ENCODE data around the gene BANF1. TPM values are rescaled to one million over a fixed set of nuclear protein-coding genes. Genes with fewer than 3 reads are reported as not detected.
"Not testable (repeated sequence)": the region's sequence is repeated elsewhere in the genome, so short reads cannot be mapped to it uniquely, and the experiment has no call there.

Gene BANF1
- total RNA-seq, 6 experiments from 2014 or later, result 30.2 to 96.9 (median 72.0) TPM

- 72% methylated on average over 4 of the region's 4 CpGs for WGBS (ENCODE audit: insufficient coverage, low coverage, low lambda C conversion rate, missing lambda C conversion rate)
- H3K4me1 ChIP-seq, result no peaks in the 10 kb centered on the region
- DNase-seq (no peak), ATAC-seq (no peak)
- H3K27ac ChIP-seq, result no peak overlapping the region
- no peaks in the 10 kb centered on the region for H3K36me3 ChIP-seq
- H3K27me3 ChIP-seq, result peaks cover 0 to under 1% of the 10 kb centered on the region in 2 donors
- intact Hi-C loops (cut with DNase I), result no loop called here
- no peaks in the 10 kb centered on the region for H3K9me3 ChIP-seq
- H3K4me3 ChIP-seq, result no peak overlapping the region
- no peak for TF ChIP-seq CTCF (IDR thresholded peaks at IDR 0.05)
- TF ChIP-seq POLR2A (IDR thresholded peaks at IDR 0.05), result no peak
Measured at GRCh38 chr11:66017321-66017720, 15.0 kb downstream of the BANF1 start.

GRCh38 chr11:66020212-66020611, 17.9 kb downstream of the BANF1 start:
- no peak for ATAC-seq
- Histone ChIP-seq H3K27ac (no peak overlapping the region), H3K4me1 (no peaks in the 10 kb centered on the region), H3K27me3 (no peaks in the 10 kb centered on the region), H3K4me3 (no peak overlapping the region), H3K9me3 (no peaks in the 10 kb centered on the region), H3K36me3 (no peaks in the 10 kb centered on the region)
- intact Hi-C loops (cut with DNase I), result no loop called here
- DNase-seq, result no peak
- 80% methylated on average over 7 of the region's 8 CpGs for WGBS (ENCODE audit: insufficient coverage, low coverage, low lambda C conversion rate, missing lambda C conversion rate)
- no peak for TF ChIP-seq CTCF (IDR thresholded peaks at IDR 0.05)
- TF ChIP-seq POLR2A (IDR thresholded peaks at IDR 0.05), result no peak

- ATAC-seq (peak in 1 of 4 donors; percentile 51), DNase-seq (peak in 1 of 3 donors; percentile 38)
- H3K4me3 ChIP-seq, result no peak overlapping the region
- no peaks in the 10 kb centered on the region for H3K36me3 ChIP-seq
- TF ChIP-seq POLR2A (IDR thresholded peaks at IDR 0.05), result no peak
- no peak for TF ChIP-seq CTCF (IDR thresholded peaks at IDR 0.05)
- H3K9me3 ChIP-seq, result no peaks in the 10 kb centered on the region
- no CpG with 5 or more reads among the region's 25 CpGs for WGBS (ENCODE audit: insufficient coverage, low coverage, low lambda C conversion rate, missing lambda C conversion rate)
- no peaks in the 10 kb centered on the region for H3K27me3 ChIP-seq
- intact Hi-C loops (cut with DNase I), result no loop called here
- no peaks in the 10 kb centered on the region for H3K4me1 ChIP-seq
- H3K27ac ChIP-seq, result no peak overlapping the region
Measured at GRCh38 chr11:66020618-66021357, 18.5 kb downstream of the BANF1 start.

- H3K4me3 ChIP-seq, result peak overlapping the region in 1 of 3 donors; percentile 9
- intact Hi-C loops (cut with DNase I), result no loop called here
- ATAC-seq (peak; percentile 84 to 97 (median 94)), DNase-seq (peak; percentile 68 to 76 (median 73))
- TF ChIP-seq POLR2A (IDR thresholded peaks at IDR 0.05) (no peak), CTCF (IDR thresholded peaks at IDR 0.05) (peak; percentile 83 to 94 (median 93))
- no peaks in the 10 kb centered on the region for H3K36me3 ChIP-seq
- H3K27ac ChIP-seq, result no peak overlapping the region
- 17% methylated on average over 9 of the region's 46 CpGs for WGBS (ENCODE audit: insufficient coverage, low coverage, low lambda C conversion rate, missing lambda C conversion rate)
- H3K9me3 ChIP-seq, result no peaks in the 10 kb centered on the region
- H3K27me3 ChIP-seq, result no peaks in the 10 kb centered on the region
- no peaks in the 10 kb centered on the region for H3K4me1 ChIP-seq
Measured at GRCh38 chr11:66022401-66023185, 20.3 kb downstream of the BANF1 start.

GRCh38 chr11:66023186-66023440, 20.8 kb downstream of the BANF1 start:
- H3K27ac ChIP-seq; DNase-seq; H3K36me3 ChIP-seq; H3K9me3 ChIP-seq; ATAC-seq; H3K4me3 ChIP-seq; H3K4me1 ChIP-seq; intact Hi-C loops (cut with DNase I); H3K27me3 ChIP-seq: not testable (repeated sequence)
- WGBS (ENCODE audit: insufficient coverage, low coverage, low lambda C conversion rate, missing lambda C conversion rate), result 63% methylated on average over 3 of the region's 5 CpGs

All from right lobe of liver (tissue), 6 donors.